HK-2 (cell line): Measurements from ENCODE around the gene AOC2.
"Not testable (repeated sequence)": the region's sequence is repeated elsewhere in the genome, so short reads cannot be mapped to it uniquely, and the experiment has no call there.

ENCODE experiments used
- DNase-seq: peaks from one replicate; pipeline ENCODE4 v3.0.0-alpha.2; 2018; ENCODE audit not compliant: unreplicated experiment

Gene AOC2

DNA sequence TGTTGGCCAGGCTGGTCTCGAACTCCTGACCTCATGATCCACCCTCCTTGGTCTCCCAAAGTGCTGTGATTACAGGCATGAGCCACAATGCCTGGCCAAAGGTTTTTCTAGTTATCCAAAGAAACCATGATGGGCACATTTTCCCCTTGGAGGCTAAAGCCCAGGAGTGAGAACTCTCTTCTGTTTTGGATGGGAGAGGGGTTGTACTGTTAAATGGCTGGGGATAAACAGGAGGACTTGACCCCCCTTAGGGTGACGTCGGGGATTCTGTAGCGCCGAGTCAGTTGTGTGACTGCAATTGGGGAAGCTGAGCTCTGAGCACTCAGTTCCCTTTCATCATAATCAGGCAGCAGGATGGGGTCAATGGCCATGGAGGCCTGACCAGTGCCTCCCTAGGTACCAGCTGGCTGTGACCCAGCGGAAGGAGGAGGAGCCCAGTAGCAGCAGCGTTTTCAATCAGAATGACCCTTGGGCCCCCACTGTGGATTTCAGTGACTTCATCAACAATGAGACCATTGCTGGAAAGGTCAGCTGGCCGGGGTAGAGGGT lies 10.7 kb downstream of the AOC2 start:
- DNase-seq: no peak

DNA sequence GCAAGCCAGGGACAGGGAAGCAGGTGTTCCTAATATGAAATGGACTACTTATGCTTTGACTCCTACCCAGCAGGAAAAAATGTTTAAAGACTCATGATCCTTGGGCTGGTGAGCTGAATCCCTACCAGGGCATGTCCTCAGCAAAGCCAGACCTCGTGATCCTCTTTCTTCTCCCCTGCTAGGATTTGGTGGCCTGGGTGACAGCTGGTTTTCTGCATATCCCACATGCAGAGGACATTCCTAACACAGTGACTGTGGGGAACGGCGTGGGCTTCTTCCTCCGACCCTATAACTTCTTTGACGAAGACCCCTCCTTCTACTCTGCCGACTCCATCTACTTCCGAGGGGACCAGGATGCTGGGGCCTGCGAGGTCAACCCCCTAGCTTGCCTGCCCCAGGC lies 11.7 kb downstream of the AOC2 start:
- not testable (repeated sequence) for DNase-seq

DNA sequence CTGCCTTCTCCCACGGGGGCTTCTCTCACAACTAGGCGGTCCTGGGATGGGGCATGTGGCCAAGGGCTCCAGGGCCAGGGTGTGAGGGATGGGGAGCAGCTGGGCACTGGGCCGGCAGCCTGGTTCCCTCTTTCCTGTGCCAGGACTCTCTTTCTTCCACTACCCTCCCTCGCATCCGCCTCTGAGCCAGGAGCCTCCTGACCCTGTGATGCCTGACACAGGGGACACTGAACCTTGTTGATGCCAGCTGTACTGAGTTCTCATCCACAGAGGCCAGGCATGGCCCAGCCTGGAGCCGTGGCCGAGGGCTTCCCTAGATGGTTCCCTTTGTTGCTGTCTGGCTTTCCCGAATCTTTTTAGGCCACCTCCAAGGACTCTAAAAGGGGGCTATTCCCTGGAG lies 12.1 kb downstream of the AOC2 start:
- not testable (repeated sequence) for DNase-seq

DNA sequence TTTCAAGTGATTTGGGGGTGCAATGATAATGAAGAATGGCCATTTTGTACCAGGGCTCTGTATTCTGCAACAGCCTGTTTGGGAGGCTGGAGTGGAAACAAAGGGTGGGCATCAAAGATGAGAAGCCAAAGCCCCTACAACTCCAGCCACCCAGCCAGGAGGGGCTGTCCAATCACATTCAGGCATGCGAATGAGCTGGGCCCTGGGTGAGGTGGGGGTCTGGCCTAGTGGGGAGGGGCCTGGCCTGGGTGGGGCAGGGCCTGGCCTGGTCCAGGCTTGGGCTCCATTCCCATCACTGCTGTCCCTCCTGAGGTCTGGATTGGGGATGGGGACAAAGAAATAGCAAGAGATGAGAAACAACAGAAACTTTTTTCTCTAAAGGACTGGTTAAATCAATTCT lies 13.0 kb downstream of the AOC2 start:
- no peak for DNase-seq

DNA sequence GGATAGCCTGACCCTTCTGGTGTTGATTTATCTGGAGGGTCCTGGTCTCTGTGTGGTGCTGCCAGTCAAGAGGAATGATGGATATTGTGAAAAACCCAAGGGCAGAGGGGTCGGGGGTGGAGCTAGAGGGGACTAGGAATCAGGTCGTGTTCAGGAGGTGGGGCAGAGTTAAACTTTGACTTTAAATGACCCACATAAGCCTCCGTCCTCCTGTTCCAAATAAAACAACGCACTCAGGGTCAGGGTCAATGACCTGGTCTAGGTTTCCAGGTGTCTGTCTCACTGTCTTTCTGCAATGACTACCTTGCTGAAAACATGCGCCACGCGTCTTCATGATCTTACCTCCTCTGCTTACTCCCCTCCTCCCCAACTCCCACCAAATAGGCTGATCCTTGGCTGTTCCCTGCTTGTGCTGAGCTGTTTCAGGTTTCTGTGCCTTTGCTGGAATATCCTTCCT lies 21.3 kb downstream of the AOC2 start:
- no peak for DNase-seq

DNA sequence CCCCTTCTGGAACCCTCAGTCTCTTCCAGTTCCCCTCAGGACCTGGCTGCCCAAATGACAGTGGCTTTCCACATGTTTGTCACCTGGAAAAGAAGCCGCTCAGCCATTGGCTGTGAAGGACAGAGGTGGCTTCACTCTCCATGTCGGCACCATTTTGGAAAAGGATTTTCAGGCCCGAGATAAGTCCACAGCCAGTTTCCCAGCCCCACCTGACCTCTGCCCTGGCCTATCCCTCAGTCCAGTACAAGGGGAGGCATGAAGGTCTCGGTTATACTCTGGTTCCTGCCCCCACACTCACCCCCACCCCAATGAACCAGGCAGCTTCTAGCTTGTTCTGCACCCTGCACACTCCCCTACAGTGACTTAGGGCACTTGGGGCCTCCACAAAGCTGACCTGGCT lies 21.8 kb downstream of the AOC2 start:
- DNase-seq: no peak

DNA sequence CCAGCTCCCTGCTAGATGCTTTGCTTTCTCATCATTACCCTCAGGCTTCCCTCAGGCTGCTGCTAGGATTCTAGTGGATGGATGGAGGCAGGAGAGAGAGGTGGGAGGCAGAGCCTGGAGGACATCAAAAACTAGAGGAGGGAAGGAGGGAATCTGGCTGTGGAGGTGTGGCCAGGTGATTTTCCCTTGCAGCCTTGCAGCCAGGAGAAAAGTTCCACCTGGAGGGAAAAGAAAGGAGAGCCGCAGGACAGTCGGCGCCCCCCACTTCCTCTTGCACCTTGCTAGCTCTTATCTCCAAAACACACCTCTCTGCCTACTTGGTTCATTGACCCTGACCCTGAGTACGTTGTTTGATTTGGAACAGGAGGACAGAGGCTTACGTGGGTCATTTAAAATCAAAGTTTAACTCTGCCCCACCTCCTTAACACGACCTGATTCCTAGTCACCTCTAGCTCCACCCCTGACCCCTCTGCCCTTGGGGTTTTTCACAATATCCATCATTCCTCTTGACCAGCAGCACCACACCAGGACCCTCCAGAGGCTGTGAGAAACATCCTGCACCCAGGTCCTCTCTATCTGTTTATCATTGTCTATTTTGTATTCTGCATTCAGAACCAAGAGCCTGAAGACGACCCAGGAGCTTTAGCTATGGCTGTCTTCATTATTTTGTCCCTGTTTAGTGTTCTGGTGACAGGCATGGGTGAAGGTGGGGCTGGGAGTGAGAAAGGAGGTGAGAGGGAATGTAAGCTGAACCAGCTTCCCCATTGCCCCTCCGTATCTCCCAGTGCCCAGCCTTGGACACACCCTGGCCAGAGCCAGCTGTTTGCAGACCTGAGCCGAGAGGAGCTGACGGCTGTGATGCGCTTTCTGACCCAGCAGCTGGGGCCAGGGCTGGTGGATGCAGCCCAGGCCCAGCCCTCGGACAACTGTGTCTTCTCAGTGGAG lies 22.5 kb downstream of the AOC2 start:
- DNase-seq: no peak

DNA sequence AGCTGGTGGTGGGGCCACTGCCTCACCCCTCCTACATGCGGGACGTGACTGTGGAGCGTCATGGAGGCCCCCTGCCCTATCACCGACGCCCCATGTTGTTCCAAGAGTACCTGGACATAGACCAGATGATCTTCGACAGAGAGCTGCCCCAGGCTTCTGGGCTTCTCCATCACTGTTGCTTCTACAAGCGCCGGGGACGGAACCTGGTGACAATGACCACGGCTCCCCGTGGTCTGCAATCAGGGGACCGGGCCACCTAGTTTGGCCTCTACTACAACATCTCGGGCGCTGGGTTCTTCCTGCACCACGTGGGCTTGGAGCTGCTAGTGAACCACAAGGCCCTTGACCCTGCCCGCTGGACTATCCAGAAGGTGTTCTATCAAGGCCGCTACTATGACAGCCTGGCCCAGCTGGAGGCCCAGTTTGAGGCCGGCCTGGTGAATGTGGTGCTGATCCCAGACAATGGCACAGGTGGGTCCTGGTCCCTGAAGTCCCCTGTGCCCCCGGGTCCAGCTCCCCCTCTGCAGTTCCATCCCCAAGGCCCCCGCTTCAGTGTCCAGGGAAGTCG lies 23.4 kb downstream of the AOC2 start:
- DNase-seq: not testable (repeated sequence)

DNA sequence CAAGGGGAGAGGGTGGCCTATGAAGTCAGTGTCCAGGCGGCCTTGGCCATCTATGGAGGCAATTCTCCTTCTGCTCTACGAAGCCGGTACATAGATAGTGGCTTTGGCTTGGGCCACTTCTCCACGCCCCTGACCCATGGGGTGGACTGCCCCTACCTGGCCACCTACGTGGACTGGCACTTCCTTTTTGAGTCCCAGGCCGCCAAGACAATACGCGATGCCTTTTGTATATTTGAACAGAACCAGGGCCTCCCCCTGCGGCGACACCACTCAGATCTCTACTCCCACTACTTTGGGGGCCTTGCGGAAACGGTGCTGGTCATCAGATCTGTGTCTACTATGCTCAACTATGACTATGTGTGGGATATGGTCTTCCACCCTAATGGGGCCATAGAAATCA lies 24.0 kb downstream of the AOC2 start:
- no peak for DNase-seq

DNA sequence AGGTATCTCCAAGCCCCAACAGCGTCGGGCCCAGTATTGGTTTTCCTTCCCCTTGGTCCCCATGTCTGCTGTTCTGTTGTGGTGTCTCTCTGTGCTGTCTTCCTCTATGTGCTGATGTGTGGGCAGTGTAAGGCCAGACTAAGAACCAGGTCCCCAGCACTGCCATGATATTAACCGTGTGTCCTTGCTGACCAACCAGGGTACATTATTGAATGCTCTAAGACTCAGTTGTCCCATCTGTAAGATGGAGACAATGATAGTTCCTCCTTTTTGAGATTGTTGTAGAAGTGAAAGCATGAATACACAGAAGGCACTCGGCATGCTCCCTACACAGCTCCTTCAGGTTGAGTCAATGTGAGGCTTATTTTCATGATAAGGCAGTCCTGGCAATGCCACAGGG lies 27.3 kb downstream of the AOC2 start:
- DNase-seq: no peak

DNA sequence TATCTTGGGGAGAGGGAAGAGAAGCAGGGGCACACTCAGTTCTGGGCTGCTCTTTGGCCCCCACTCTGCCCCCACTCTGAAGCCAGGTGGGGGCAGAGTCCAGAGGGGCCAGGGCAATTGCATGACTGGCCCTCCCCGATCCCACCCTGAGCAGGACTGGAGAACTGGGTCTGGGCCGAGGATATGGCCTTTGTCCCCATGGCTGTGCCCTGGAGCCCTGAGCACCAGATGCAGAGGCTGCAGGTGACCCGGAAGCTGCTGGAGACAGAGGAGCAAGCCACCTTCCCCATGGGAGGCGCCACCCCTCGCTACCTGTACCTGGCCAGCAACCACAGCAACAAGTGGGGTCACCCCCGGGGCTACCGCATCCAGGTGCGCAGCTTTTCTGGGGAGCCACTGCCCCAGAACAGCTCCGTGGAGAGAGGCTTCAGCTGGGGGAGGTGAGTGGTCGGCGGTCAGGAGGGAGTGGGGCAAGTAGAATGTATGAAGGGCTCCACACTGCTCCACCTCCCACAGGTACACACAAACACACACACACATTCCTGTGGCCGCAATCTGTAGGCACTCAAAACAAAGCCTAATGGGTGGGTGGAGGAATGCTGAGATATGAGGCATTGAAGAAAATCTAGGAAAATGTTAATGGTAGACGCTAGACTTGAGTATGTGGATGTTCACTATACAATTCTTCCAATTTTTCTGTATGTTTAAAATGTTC lies 28.0 kb downstream of the AOC2 start:
- no peak for DNase-seq

DNA sequence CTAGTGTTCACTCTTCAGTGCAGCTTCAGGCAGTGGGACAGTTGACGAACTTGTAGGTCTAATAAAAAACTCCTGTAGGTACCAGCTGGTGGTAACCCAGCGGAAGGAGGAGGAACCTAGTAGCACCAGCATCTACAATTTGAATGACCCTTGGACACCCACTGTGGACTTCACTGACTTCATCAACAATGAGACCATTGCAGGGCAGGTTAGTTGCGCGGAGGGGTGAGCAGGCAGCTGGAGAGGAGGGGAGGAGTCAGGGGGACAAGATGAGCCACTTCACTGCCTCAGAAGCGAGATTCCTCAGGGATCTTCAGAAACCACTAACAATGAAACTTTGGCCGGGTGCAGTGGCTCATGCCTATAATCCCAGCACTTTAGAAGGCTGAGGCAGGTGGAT lies 28.9 kb downstream of the AOC2 start:
- DNase-seq: no peak

DNA sequence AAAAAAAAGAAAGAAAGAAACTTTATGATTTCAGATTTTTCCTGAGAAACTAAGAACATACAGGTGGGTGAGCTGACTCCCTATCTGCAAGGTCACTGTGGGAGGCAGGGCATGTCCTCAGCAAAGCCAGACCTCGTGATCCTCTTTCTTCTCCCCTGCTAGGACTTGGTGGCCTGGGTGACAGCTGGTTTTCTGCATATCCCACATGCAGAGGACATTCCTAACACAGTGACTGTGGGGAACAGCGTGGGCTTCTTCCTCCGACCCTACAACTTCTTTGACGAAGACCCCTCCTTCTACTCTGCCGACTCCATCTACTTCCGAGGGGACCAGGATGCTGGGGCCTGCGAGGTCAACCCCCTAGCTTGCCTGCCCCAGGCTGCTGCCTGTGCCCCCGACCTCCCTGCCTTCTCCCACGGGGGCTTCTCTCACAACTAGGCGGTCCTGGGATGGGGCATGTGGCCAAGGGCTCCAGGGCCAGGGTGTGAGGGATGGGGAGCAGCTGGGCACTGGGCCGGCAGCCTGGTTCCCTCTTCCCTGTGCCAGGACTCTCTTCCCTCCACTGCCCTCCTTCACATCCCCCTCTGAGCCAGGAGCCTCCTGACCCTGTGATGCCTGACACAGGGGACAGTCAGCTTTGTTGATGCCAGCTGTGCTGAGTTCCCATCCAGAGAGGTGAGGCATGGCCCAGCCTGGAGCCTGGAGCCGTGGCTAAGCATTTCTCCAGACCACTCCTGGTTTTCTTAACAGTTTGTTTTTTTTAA lies 29.7 kb downstream of the AOC2 start:
- DNase-seq: not testable (repeated sequence)

DNA sequence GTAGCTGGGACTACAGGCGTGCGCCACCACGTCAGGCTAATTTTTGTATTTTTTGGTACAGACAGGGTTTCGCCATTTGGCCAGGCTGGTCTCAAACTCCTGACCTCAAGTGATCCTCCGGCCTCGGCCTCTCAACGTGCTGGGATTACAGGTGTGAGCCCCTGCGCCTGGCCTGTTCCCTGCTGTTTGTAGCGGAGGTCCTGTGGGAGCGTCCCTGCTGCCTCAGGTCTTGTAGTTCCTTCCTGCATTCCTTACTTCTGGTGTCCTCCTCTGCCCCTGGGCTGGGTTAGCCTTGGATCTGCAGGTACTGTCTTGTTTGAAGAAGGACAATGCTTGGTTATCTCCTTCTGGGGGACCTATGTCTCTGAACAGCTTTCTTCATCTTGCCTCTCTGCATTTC lies 32.7 kb downstream of the AOC2 start:
- no peak for DNase-seq

DNA sequence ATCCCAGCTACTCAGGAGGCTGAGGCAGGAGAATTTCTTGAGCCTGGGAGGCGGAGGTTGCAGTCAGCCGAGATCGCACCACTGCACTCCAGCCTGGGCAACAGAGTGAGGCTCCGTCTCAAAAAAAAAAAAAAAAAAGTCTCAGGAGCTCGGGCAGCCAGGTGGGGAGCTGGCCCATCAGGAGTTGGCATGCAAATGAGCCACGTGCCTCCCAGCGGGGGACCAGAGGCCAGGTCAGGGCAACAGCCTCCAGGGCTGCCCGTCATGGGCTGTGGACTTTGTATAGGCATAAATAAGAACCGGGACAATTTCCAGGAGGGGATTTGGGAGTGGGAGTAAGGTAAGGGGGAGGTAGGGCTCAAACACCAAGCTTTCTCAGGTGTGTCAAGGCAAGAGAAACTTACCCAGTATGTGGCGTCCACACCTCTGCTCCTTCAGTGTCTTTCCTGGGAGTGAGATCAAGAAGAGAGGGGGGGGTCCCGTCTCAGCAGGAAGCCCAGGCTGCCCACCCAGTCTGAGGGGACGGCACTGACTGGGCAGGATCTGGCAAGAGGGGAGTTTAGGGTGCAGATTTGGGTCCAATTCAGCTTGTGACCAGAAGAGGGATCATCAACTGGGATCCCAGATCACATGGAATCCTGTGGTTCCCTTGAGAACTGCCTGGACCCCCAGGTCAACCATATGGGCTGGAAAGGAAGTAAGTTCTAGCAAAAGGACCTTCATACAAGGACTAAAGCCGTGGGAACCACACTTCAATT lies 33.9 kb downstream of the AOC2 start:
- no peak for DNase-seq

DNA sequence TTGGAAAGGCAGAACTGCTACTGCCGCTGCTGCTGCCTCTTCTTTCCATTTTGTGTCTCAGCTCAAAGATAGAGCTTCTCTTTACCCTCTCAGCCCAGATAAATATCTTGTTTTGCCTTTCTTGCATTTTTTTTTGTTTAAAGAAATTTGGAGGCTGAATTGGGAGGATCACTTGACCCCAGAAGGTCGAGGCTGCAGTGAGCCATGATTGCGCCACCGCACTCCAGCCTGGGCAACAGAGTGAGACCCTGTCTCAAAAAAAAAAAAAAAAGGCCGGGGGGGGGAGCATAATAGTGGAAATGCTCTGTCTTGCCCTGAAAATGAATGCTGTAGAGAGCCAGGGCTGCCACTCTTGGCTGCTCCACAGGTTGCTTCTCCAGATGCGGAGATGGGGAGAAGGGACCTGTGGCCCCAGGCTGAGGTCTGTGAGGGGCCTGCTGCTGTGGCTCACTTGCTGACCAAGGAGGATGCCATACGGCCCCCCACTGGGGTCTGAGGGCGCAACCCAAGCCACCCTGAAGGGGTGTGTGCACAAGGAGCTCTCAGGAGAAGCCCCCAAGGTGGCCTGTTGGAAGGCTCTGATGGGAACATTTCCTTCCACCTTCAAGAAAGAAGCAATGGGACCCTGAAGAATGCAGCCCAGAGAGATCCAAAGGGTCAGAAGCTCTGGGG lies 34.7 kb downstream of the AOC2 start:
- no peak for DNase-seq

DNA sequence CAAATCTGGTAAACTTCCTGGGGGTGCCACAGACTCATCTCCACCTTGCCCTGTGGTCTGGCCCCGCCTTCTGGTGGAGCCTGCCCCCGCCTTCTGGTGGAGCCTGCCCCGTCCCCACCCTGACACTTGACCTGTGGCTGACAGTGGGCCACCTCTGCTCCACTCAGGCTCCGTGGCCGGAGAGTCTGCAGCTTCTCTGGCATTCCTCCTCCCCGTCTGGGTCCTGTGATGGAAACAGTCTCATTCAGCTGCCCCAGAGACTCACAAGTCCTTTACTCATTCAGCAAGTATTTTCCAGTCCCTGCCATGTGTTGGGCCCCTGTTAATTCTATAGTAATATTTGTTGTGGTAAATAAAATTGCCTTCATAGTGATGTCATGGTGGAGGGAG lies 35.2 kb downstream of the AOC2 start:
- DNase-seq: no peak

DNA sequence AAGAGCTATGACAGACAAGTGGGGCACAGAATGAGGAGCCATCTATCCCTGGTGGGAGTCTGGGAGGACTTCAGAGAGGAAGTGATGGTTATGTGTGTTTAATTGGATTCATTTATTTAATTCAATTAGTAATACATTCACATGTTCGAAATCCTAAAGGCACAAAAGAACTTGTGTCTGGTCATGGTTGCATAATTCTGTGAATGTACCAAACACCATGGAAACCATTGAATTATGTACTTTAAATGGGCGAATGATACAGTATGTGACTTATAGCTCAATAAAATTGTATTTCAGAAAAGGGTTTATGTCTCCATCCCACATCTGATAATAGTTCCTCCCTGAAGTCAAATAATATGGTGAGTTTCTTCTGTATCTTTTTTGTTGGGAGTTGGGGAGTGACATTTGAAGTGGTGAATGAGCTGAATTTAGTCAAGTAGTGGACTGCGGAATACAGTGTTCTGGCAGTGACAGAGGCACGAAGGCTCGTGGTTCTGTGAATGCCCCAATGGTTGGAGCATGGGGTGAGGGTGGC lies 36.5 kb downstream of the AOC2 start:
- DNase-seq: no peak

DNA sequence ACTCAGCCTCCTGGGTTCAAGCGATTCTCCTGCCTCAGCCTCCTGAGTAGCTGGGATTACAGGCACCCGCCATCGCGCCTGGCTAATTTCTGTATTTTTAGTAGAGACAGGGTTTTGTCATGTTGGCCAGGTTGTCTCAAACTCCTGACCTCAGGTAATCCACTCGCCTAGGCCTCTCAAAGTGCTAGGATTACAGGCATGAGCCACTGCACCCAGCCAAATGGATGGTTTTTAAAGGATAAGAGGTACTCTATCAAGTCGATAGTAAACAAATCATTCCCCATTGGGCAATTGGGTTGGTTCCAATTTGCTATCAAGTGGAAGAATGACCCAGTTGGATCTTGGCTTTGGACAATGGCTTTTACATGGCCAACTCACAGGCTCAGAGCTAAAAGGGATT lies 37.3 kb downstream of the AOC2 start:
- DNase-seq: not testable (repeated sequence)

DNA sequence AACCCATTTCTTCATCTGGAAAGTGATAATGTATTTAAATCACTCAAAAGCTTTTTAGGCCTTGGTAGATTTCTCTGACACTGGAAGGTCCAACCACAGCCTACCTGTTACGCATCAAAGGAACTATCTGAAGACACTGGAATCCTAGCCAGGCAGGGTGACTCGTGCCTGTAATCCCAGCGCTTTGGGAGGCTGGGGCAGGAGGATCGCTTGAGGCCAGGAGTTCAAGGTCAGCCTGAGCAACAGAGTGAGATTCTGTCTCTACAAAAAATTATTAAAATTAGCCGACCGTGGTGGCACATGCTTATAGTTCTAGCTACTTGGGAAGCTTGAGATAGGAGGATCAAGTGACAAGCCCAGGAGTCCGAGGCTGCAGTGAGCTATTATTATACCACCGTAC lies 37.8 kb downstream of the AOC2 start:
- no peak for DNase-seq
